Fibroblast of pulmonary artery (primary cell): ENCODE data around the gene JARID2.

Experiments used
- DNase-seq: peaks from one replicate; pipeline ENCODE4 v3.0.0-alpha.2; 2010; ENCODE audit warnings: low read depth
- H3K4me3 ChIP-seq: replicated peaks from 2 replicates; pipeline ENCODE4 v1.5.1; 2011; ENCODE audit warnings: low read depth, mild to moderate bottlenecking, control low read depth, low read length, moderate library complexity
- CTCF ChIP-seq: IDR thresholded peaks from 2 replicates; pipeline ENCODE4 v1.5.1; 2011; ENCODE audit warnings: mild to moderate bottlenecking, control low read depth, low read length, inconsistent platforms; ENCODE audit errors: missing control alignments

The JARID2 gene

GRCh38 chr6:15498640-15499039 lies 252.8 kb downstream of the JARID2 start:
- no peak for DNase-seq
- TF ChIP-seq CTCF = no peak
- no peak overlapping the region for H3K4me3 ChIP-seq

GRCh38 chr6:15499125-15499524 lies 253.3 kb downstream of the JARID2 start:
- no peak for DNase-seq
- no peak for TF ChIP-seq CTCF
- H3K4me3 ChIP-seq = no peak overlapping the region

DNA sequence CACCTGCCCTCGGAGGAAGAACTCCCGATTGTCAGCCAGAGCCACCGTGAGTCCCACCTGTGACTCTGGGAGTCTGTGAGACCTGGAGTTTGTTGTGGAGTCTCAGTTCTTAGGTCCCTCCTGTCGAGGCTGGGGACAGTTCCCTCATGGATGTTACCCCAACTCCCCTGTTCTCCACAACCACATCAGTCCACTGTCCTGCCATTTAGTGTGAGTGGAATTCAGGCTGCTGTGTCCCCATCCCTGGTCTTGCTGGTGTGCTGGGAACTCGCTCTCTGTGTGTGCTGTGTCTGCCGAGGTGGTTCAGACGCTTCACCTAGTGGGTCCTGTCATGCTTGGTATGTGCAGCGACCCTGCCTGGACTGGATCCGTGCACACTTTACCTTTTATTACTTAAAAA lies 253.7 kb downstream of the JARID2 start:
- DNase-seq = no peak
- no peak overlapping the region for H3K4me3 ChIP-seq
- no peak for TF ChIP-seq CTCF

DNA sequence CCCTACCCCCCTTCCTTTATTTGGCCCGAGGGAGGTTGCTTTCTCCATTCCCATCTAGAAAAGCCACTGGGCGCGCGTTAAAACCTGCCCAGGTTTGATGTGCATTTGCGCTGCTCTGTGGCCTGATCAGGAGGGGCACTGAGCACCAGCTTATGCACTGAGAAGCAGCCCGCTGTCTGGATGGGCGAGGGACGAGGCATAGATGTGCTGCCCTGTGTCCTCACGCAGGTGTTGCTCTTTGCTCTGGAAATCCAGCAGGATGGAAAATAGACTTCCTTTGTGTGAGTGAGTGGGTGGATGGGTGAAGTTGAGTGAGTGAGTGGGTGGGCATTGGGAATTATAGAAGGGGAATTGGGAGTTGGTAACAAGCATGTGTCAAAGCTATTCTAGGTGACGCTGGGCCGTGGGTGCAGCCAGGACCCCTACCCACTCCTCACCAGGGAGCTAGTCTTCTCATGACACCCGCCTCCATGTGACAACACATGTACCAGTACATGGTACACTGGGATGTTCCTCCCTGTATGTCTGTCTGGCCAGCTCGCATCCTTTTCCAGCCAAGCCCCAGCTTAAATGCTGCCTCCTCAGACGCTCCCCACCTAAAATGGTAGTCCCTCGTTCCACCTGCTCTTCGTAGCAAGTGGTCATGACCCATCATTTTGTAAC lies 254.3 kb downstream of the JARID2 start:
- H3K4me3 ChIP-seq = no peak overlapping the region
- no peak for TF ChIP-seq CTCF

GRCh38 chr6:15500901-15501825 lies 255.3 kb downstream of the JARID2 start:
- DNase-seq = no peak
- no peak for TF ChIP-seq CTCF
- no peak overlapping the region for H3K4me3 ChIP-seq

More for the DNA sequence above, 254.3 kb downstream of the JARID2 start:
- no peak for DNase-seq

DNA sequence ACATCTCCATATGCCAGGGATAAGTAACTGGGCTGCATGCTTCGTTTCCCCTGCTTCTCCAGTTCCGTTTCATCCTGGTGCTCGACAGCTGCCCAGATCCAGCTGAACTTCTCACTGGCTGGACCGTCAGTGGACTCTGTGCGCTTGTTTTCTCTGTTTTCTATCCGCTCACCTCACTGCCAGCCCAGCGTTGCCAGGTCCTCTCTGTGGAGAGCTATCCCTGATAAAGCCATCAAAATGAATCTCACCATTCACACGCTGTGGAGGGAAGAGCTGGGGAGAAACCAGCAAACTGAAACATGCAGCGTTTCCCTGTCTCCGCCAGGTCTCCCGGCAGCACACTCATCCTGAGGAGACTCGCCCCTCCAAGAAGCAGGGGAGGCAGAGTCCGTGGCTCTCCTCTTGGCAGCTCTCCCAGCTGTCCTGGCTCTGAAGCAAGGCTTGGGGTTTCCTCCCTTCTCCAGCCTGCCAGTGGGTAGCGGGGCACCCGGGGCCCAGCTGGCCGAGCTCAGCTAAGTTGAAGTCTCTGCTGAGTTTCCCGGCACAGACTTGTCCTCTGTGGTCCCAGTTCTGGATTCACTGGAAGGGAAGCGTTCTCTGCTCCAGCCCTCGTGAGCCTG lies 256.1 kb downstream of the JARID2 start:
- DNase-seq = peak; percentile 93
- no peak for TF ChIP-seq CTCF
- no peak overlapping the region for H3K4me3 ChIP-seq
